PC-3 (cell line): ENCODE results near the gene KLF13.

ENCODE experiments used
- CTCF ChIP-seq: fragments of 300-600 bp; sonication (generic); conservative IDR thresholded peaks from 2 replicates; pipeline ENCODE4 v1.5.1; 2017; ENCODE audit warnings: antibody characterized with exemption, low read depth, mild to moderate bottlenecking, low read length
- EZH2 ChIP-seq: fragments of 300-600 bp; sonication (generic); IDR thresholded peaks from one replicate; pipeline ENCODE4 v1.6.1; 2017; ENCODE audit warnings: antibody characterized with exemption, mild to moderate bottlenecking, low read length; ENCODE audit not compliant: unreplicated experiment
- EZH2phosphoT487 ChIP-seq: fragments of 300-600 bp; sonication (generic); IDR thresholded peaks from 2 replicates; pipeline ENCODE4 v1.6.1; 2018; ENCODE audit warnings: mild to moderate bottlenecking, antibody characterized with exemption, low read length, borderline replicate concordance

GRCh38 chr15:31330111-31330785 lies 3.6 kb downstream of the KLF13 start:
- no peak for TF ChIP-seq CTCF
- no peak for TF ChIP-seq EZH2phosphoT487
- no peak for TF ChIP-seq EZH2
